OCI-LY1 (cell line): ENCODE data around the gene NAA10.

Experiments
- EZH2 ChIP-seq: fragments of 200-600 bp; sonication (generic), shearing (Covaris generic); IDR thresholded peaks from 2 replicates; pipeline ENCODE4 v1.8.0; 2017; ENCODE audit warnings: borderline replicate concordance, mixed run types, mild to moderate bottlenecking, antibody characterized with exemption, low read length, moderate library complexity, mixed read lengths
- TF ChIP-seq, protein P1 (sequence below): fragments of 200-600 bp; sonication (generic), shearing (Covaris generic); IDR thresholded peaks from 2 replicates; pipeline ENCODE4 v1.5.1; 2017; ENCODE audit warnings: mild to moderate bottlenecking, antibody characterized with exemption, low read length, moderate library complexity, mixed read lengths

DNA sequence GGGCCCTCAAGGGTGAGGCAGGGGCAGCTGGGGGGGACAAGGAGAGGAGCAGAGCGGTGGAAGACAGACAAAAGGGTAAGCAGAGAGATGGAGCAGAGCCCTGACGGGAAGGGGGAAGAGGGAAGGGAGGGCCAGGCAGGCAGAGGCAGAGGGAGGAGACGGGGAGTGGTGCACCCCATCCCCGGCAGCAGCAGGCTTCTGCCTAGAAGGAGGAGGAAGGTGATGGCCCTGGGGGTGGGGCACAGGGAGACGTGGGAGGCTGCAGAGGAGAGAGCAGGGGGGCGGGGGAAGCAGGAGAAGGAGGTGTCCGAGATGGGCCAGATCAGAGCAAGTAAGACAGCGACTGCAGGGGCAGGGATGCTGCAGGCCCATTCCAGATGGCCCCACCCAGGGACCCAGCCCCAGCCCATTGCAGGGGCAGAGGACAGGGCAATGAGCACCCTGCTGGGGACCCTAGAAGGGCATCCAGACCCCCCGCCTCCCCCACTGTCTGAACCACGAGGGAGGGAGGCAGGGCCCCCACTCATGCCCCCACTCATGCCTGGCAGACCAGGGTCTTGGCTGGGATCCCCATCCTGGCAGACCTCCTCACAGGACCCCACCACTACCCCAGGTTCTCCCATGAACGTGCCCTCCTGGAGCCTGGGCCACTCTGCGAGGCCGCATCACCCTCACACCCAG lies 51.5 kb downstream of the NAA10 start:
- TF ChIP-seq, protein P1, sequence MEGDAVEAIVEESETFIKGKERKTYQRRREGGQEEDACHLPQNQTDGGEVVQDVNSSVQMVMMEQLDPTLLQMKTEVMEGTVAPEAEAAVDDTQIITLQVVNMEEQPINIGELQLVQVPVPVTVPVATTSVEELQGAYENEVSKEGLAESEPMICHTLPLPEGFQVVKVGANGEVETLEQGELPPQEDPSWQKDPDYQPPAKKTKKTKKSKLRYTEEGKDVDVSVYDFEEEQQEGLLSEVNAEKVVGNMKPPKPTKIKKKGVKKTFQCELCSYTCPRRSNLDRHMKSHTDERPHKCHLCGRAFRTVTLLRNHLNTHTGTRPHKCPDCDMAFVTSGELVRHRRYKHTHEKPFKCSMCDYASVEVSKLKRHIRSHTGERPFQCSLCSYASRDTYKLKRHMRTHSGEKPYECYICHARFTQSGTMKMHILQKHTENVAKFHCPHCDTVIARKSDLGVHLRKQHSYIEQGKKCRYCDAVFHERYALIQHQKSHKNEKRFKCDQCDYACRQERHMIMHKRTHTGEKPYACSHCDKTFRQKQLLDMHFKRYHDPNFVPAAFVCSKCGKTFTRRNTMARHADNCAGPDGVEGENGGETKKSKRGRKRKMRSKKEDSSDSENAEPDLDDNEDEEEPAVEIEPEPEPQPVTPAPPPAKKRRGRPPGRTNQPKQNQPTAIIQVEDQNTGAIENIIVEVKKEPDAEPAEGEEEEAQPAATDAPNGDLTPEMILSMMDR: no peak
- TF ChIP-seq EZH2: no peak
